Gastroesophageal sphincter (tissue), 3 donors: ENCODE data around the gene TJAP1.

Source experiments
- CTCF ChIP-seq, 4 experiments: fragments of 200-600 bp in 2 of 4; fragments of 450-650 bp in 2 of 4; sonication (generic) in 1 of 4; IDR thresholded peaks; one replicate each; pipeline ENCODE4 v1.5.1; 2017 to 2019; ENCODE audit warnings: antibody characterized with exemption in 4 of 4, mild to moderate bottlenecking in 2 of 4, moderate library complexity in 2 of 4
- EP300 ChIP-seq: sonication (generic); formaldehyde crosslinking; IDR thresholded peaks from one replicate; pipeline ENCODE4 v1.6.1; 2017; ENCODE audit warnings: antibody characterized with exemption, mild to moderate bottlenecking
- POLR2A ChIP-seq, 2 donors: fragments of 450-650 bp; IDR thresholded peaks; one replicate each; pipeline ENCODE4 v1.6.1; 2017; ENCODE audit warnings: antibody characterized with exemption in 2 of 2, mild to moderate bottlenecking in 2 of 2, moderate library complexity in 1 of 2
- POLR2AphosphoS5 ChIP-seq: sonication (generic); formaldehyde crosslinking; IDR thresholded peaks from one replicate; pipeline ENCODE4 v1.6.1; 2017; ENCODE audit warnings: antibody characterized with exemption

- TF ChIP-seq CTCF (IDR thresholded peaks at IDR 0.05) (no peak), POLR2AphosphoS5 (peak; percentile 57), POLR2A (IDR thresholded peaks at IDR 0.05) (peak in 1 of 2 donors; percentile 39), EP300 (no peak)
Observed at GRCh38 chr6:43509984-43510826, 32.8 kb downstream of the TJAP1 start, which contains the start of gene LRRC73.
